ENCODE measurements around the gene GLIPR1L2. TPM values are rescaled to one million over a fixed set of nuclear protein-coding genes. Genes with fewer than 3 reads are reported as not detected.

Gene GLIPR1L2
- total RNA-seq, 2 donors from 2014 or later: 0.58 TPM; not detected in 1

GRCh38 chr12:75477137-75477536 lies 86.2 kb downstream of the GLIPR1L2 start:
- Mint-ChIP-seq H3K9me3 (no peaks in the 10 kb centered on the region), H3K4me1 (peaks cover 9% of the 10 kb centered on the region), H3K27me3 (ENCODE audit: insufficient read depth) (no peaks in the 10 kb centered on the region), H3K4me3 (no peak overlapping the region), H3K27ac (no peak overlapping the region), H3K36me3 (ENCODE audit: low read depth) (no peaks in the 10 kb centered on the region)
- WGBS, 2 experiments (ENCODE audit: insufficient coverage in 1 of 2, insufficient read length in 1 of 2): 85% methylated on average over 2 of the region's 2 CpGs; no CpG with 5 or more reads in 1 of the 2 experiments
- no peaks in the 10 kb centered on the region for H3K4me1 ChIP-seq (ENCODE audit: control insufficient read depth, insufficient read depth, low read length)
- H3K4me3 ChIP-seq (ENCODE audit: low read length): no peak overlapping the region
- H3K27me3 ChIP-seq (ENCODE audit: control insufficient read depth, insufficient read depth, low read length, poor library complexity, severe bottlenecking): no peaks in the 10 kb centered on the region
- no peaks in the 10 kb centered on the region for H3K36me3 ChIP-seq (ENCODE audit: control insufficient read depth, insufficient read depth, low read length)
- H3K9ac ChIP-seq (ENCODE audit: extremely low read depth, low read length, poor library complexity, severe bottlenecking): no peak overlapping the region
- DNase-seq: no peak
- no peak for TF ChIP-seq CTCF (conservative IDR thresholded peaks at IDR 0.05)
- no peak overlapping the region for H3K27ac ChIP-seq (ENCODE audit: low read depth, low read length)
- H3K9me3 ChIP-seq (ENCODE audit: control insufficient read depth, low read length): no peaks in the 10 kb centered on the region

- H3K27ac ChIP-seq (ENCODE audit: low read depth, low read length): no peak overlapping the region
These were observed 87.4 kb downstream of the GLIPR1L2 start for GRCh38 chr12:75478116-75478794.

GRCh38 chr12:75479963-75480461 lies 89.1 kb downstream of the GLIPR1L2 start:
- H3K9me3 Mint-ChIP-seq: no peaks in the 10 kb centered on the region
- H3K27ac ChIP-seq (ENCODE audit: low read depth, low read length): no peak overlapping the region
- H3K4me1 ChIP-seq (ENCODE audit: control insufficient read depth, insufficient read depth, low read length): peaks cover 11% of the 10 kb centered on the region
- no peaks in the 10 kb centered on the region for H3K36me3 ChIP-seq (ENCODE audit: control insufficient read depth, insufficient read depth, low read length)
- no peak overlapping the region for H3K9ac ChIP-seq (ENCODE audit: extremely low read depth, low read length, poor library complexity, severe bottlenecking)
- H3K27me3 ChIP-seq (ENCODE audit: control insufficient read depth, insufficient read depth, low read length, poor library complexity, severe bottlenecking): no peaks in the 10 kb centered on the region
- H3K4me1 Mint-ChIP-seq: peaks cover 26% of the 10 kb centered on the region
- no peaks in the 10 kb centered on the region for H3K9me3 ChIP-seq (ENCODE audit: control insufficient read depth, low read length)
- DNase-seq: no peak
- no peak overlapping the region for H3K27ac Mint-ChIP-seq
- whole genome bisulfite sequencing, 2 experiments (ENCODE audit: insufficient coverage in 1 of 2, insufficient read length in 1 of 2): 85% methylated on average over 2 of the region's 2 CpGs; no CpG with 5 or more reads in 1 of the 2 experiments
- H3K4me3 ChIP-seq (ENCODE audit: low read length): no peak overlapping the region
- no peaks in the 10 kb centered on the region for H3K36me3 Mint-ChIP-seq (ENCODE audit: low read depth)
- no peak overlapping the region for H3K4me3 Mint-ChIP-seq
- TF ChIP-seq CTCF (conservative IDR thresholded peaks at IDR 0.05): no peak
- H3K27me3 Mint-ChIP-seq (ENCODE audit: insufficient read depth): no peaks in the 10 kb centered on the region

More at GRCh38 chr12:75478116-75478794, 87.4 kb downstream of the GLIPR1L2 start:
- Mint-ChIP-seq H3K4me1 (peaks cover 9% of the 10 kb centered on the region), H3K36me3 (ENCODE audit: low read depth) (no peaks in the 10 kb centered on the region), H3K4me3 (no peak overlapping the region), H3K27me3 (ENCODE audit: insufficient read depth) (no peaks in the 10 kb centered on the region), H3K27ac (no peak overlapping the region), H3K9me3 (no peaks in the 10 kb centered on the region)
- 90 to 94% methylated on average over 3 to 5 of the region's 5 CpGs for WGBS, 2 experiments (ENCODE audit: insufficient coverage in 1 of 2, insufficient read length in 1 of 2)
- Histone ChIP-seq H3K4me1 (ENCODE audit: control insufficient read depth, insufficient read depth, low read length) (no peaks in the 10 kb centered on the region), H3K9me3 (ENCODE audit: control insufficient read depth, low read length) (no peaks in the 10 kb centered on the region), H3K27me3 (ENCODE audit: control insufficient read depth, insufficient read depth, low read length, poor library complexity, severe bottlenecking) (no peaks in the 10 kb centered on the region), H3K4me3 (ENCODE audit: low read length) (no peak overlapping the region), H3K9ac (ENCODE audit: extremely low read depth, low read length, poor library complexity, severe bottlenecking) (no peak overlapping the region), H3K36me3 (ENCODE audit: control insufficient read depth, insufficient read depth, low read length) (no peaks in the 10 kb centered on the region)
- TF ChIP-seq CTCF (conservative IDR thresholded peaks at IDR 0.05): no peak
- DNase-seq: no peak
